Endothelial cell of hepatic sinusoid (primary cell): Measurements from ENCODE around the gene PMS2.
"Not testable (repeated sequence)": the region's sequence is repeated elsewhere in the genome, so short reads cannot be mapped to it uniquely, and the experiment has no call there.

Experiments used
- in situ Hi-C: cut with HindIII; loops from 2 replicates; pipeline ENCODE4 v1.10.0; 2017; ENCODE audit warnings: low sequenced_read_pairs

Gene PMS2

GRCh38 chr7:6020371-6021286 is 11.8 kb upstream of the PMS2 start:
- in situ Hi-C loops = no loop called here

GRCh38 chr7:6016653-6016966 is 7.8 kb upstream of the PMS2 start:
- in situ Hi-C loops = no loop called here

GRCh38 chr7:6015917-6016652 is 7.2 kb upstream of the PMS2 start:
- in situ Hi-C loops = no loop called here

GRCh38 chr7:6012355-6013104 is 3.7 kb upstream of the PMS2 start:
- in situ Hi-C loops = no loop called here

- in situ Hi-C loops = no loop called here
Measured at GRCh38 chr7:6011541-6011940, 2.7 kb upstream of the PMS2 start.

GRCh38 chr7:6010370-6010769 is 1.5 kb upstream of the PMS2 start:
- in situ Hi-C loops = not testable (repeated sequence)

- in situ Hi-C loops = not testable (repeated sequence)
Measured at GRCh38 chr7:6007835-6008590, 836 bp downstream of the PMS2 start.

GRCh38 chr7:6007386-6007785 is 1.5 kb downstream of the PMS2 start:
- in situ Hi-C loops = no loop called here

GRCh38 chr7:5997210-5997808 is 11.5 kb downstream of the PMS2 start:
- in situ Hi-C loops = no loop called here

- in situ Hi-C loops = not testable (repeated sequence)
Measured at GRCh38 chr7:5987061-5987460, 21.8 kb downstream of the PMS2 start.

GRCh38 chr7:5979680-5980314 is 29.1 kb downstream of the PMS2 start:
- in situ Hi-C loops = not testable (repeated sequence)

- in situ Hi-C loops = not testable (repeated sequence)
Measured at GRCh38 chr7:5973580-5973979, 35.3 kb downstream of the PMS2 start.

- in situ Hi-C loops = not testable (repeated sequence)
Measured at GRCh38 chr7:5970347-5970911, 38.4 kb downstream of the PMS2 start, which contains the start of gene RSPH10B. RSPH10B (minus strand) TSS chr7:5970689; CDS start chr7:5967116, 3,573 bp downstream.

- in situ Hi-C loops = not testable (repeated sequence)
Measured at GRCh38 chr7:5963810-5964209, 45.0 kb downstream of the PMS2 start.

- in situ Hi-C loops = not testable (repeated sequence)
Measured at GRCh38 chr7:5963205-5963604, 45.6 kb downstream of the PMS2 start.

- in situ Hi-C loops = not testable (repeated sequence)
Measured at GRCh38 chr7:5934945-5935450, 73.9 kb downstream of the PMS2 start.

GRCh38 chr7:5931905-5932644 is 76.8 kb downstream of the PMS2 start:
- in situ Hi-C loops = not testable (repeated sequence)

- in situ Hi-C loops = not testable (repeated sequence)
Measured at GRCh38 chr7:5931250-5931649, 77.6 kb downstream of the PMS2 start.
